HG03097 (cell line): ENCODE data around the gene CPA4.

Source experiments
- ATAC-seq: cut with Tn5 transposase; IDR thresholded peaks from one replicate; pipeline ENCODE4 v1.9.1; 2021; ENCODE audit not compliant: unreplicated experiment, low FRiP score

CPA4 gene

GRCh38 chr7:130342701-130343380, 49.9 kb downstream of the CPA4 start:
- no peak for ATAC-seq

- ATAC-seq, result no peak
These were observed 51.4 kb downstream of the CPA4 start, which contains the start of gene CPA5 for GRCh38 chr7:130344271-130344866. CPA5 (plus strand) TSS chr7:130344816; CDS start chr7:130346486, 1,670 bp downstream.

GRCh38 chr7:130345136-130345535, 52.2 kb downstream of the CPA4 start:
- ATAC-seq, result no peak

- ATAC-seq, result no peak
These were observed 52.8 kb downstream of the CPA4 start for GRCh38 chr7:130345725-130346124.

GRCh38 chr7:130346177-130346905, 53.4 kb downstream of the CPA4 start:
- ATAC-seq, result no peak

- ATAC-seq, result no peak
These were observed 54.0 kb downstream of the CPA4 start for GRCh38 chr7:130346941-130347340.

- ATAC-seq, result no peak
These were observed 57.2 kb downstream of the CPA4 start for GRCh38 chr7:130349911-130350782.

- no peak for ATAC-seq
These were observed 58.2 kb downstream of the CPA4 start for GRCh38 chr7:130350945-130351790.

- ATAC-seq, result no peak
These were observed 58.8 kb downstream of the CPA4 start for GRCh38 chr7:130351791-130352090.

GRCh38 chr7:130352194-130353074, 59.5 kb downstream of the CPA4 start:
- no peak for ATAC-seq

- ATAC-seq, result no peak
These were observed 60.2 kb downstream of the CPA4 start for GRCh38 chr7:130353196-130353595.

GRCh38 chr7:130356121-130356875, 63.3 kb downstream of the CPA4 start:
- ATAC-seq, result no peak

- ATAC-seq, result no peak
These were observed 64.1 kb downstream of the CPA4 start for GRCh38 chr7:130356876-130357611.

- ATAC-seq, result no peak
These were observed 65.5 kb downstream of the CPA4 start for GRCh38 chr7:130358471-130358870.

GRCh38 chr7:130359276-130359857, 66.4 kb downstream of the CPA4 start:
- ATAC-seq, result no peak

GRCh38 chr7:130360518-130360917, 67.6 kb downstream of the CPA4 start:
- no peak for ATAC-seq

- no peak for ATAC-seq
These were observed 68.7 kb downstream of the CPA4 start for GRCh38 chr7:130361681-130362080.
